H1 (cell line): ENCODE data around the gene TBX5. TPM values are rescaled to one million over a fixed set of nuclear protein-coding genes. Genes with fewer than 3 reads are reported as not detected.

ENCODE experiments used
- CTCF ChIA-PET: fragments of 300-600 bp; sonication (Branson Sonifier 250); formaldehyde crosslinking; loops from one replicate; lab custom pipeline; 2021; ENCODE audit not compliant: partially characterized antibody; lab: Charles Lee
- POLR2A ChIA-PET: fragments of 300-600 bp; sonication (Branson Sonifier 250); formaldehyde crosslinking; loops from one replicate; lab custom pipeline; 2021; ENCODE audit warnings: inconsistent platforms; ENCODE audit not compliant: partially characterized antibody; lab: Charles Lee
- DNase-seq, 2 experiments: peaks; one replicate each; pipeline versions ENCODE4 v3.0.0 to v3.0.0-alpha.2; 2010 to 2022; ENCODE audit warnings: low spot score in 2 of 2, low read depth in 1 of 2, mixed read lengths in 1 of 2
- FAIRE-seq: peaks from 2 replicates; lab custom pipeline; 2011; peaks lifted over from hg19 to GRCh38; lab: Jason Lieb, UNC
- H2AFZ ChIP-seq: 2 replicates; pipeline ENCODE4 v1.8.1; 2012; ENCODE audit warnings: low read length, inconsistent platforms
- H2AK5ac ChIP-seq: 2 replicates; pipeline ENCODE4 v1.6.1; 2013; ENCODE audit warnings: low read depth, low read length
- H2BK120ac ChIP-seq: replicated peaks from 2 replicates; pipeline ENCODE3; 2013; ENCODE audit warnings: low read depth, low read length, inconsistent platforms
- H2BK12ac ChIP-seq: 2 replicates; pipeline ENCODE4 v1.6.1; 2013; ENCODE audit warnings: low read depth, low read length
- H2BK15ac ChIP-seq: 2 replicates; pipeline ENCODE4 v1.6.1; 2013; ENCODE audit warnings: low read length
- H2BK20ac ChIP-seq: 2 replicates; pipeline ENCODE4 v1.6.1; 2013; ENCODE audit warnings: low read length
- H2BK5ac ChIP-seq: 2 replicates; pipeline ENCODE4 v1.6.1; 2013; ENCODE audit warnings: low read depth, low read length
- H3K14ac ChIP-seq: 2 replicates; pipeline ENCODE4 v1.6.1; 2013; ENCODE audit warnings: inconsistent platforms; ENCODE audit not compliant: insufficient read length
- H3K18ac ChIP-seq: 2 replicates; pipeline ENCODE4 v1.6.1; 2013; ENCODE audit warnings: low read length; ENCODE audit errors: extremely low read depth
- H3K23ac ChIP-seq: 2 replicates; pipeline ENCODE4 v1.6.1; 2013; ENCODE audit warnings: inconsistent platforms; ENCODE audit not compliant: insufficient read length
- H3K23me2 ChIP-seq: 2 replicates; pipeline ENCODE4 v1.6.1; 2013; ENCODE audit warnings: low read depth, low read length
- H3K27ac ChIP-seq: 2 replicates; pipeline ENCODE4 v1.6.1; 2011; ENCODE audit warnings: low read depth, low read length, inconsistent platforms
- H3K27me3 ChIP-seq, 4 experiments: replicated peaks in 1 of 4; 1 replicate in 1 of 4; 2 replicates in 3 of 4; pipeline versions ENCODE4 v1.6.1 to v1.8.1; 2011 to 2013; ENCODE audit warnings: low read length in 3 of 4, mild to moderate bottlenecking in 3 of 4, inconsistent platforms in 2 of 4, mixed read lengths in 2 of 4, moderate library complexity in 1 of 4; ENCODE audit not compliant: control insufficient read depth in 3 of 4, insufficient read depth in 3 of 4; ENCODE audit errors: extremely low read depth in 1 of 4
- H3K36me3 ChIP-seq, 4 experiments: 2 replicates each; pipeline versions ENCODE4 v1.6.1 to v1.8.1; 2011 to 2013; ENCODE audit warnings: mild to moderate bottlenecking in 4 of 4, low read length in 3 of 4, moderate library complexity in 2 of 4, control low read depth in 1 of 4, inconsistent platforms in 1 of 4; ENCODE audit not compliant: insufficient read depth in 4 of 4, control insufficient read depth in 2 of 4
- H3K4ac ChIP-seq: replicated peaks from 2 replicates; pipeline ENCODE3; 2013; ENCODE audit warnings: low read length, low read depth, mixed read lengths, inconsistent platforms; ENCODE audit not compliant: insufficient read length
- H3K4me1 ChIP-seq, 4 experiments: replicated peaks in 1 of 4; 1 replicate in 1 of 4; 2 replicates in 3 of 4; pipeline versions ENCODE4 v1.6.1 to v1.8.1; 2011 to 2013; ENCODE audit warnings: low read length in 3 of 4, inconsistent platforms in 2 of 4, mixed read lengths in 1 of 4; ENCODE audit not compliant: insufficient read depth in 4 of 4, control insufficient read depth in 3 of 4
- H3K4me2 ChIP-seq, 2 experiments: 2 replicates each; pipeline versions ENCODE4 v1.6.1 to v1.8.1; 2011 to 2013; ENCODE audit warnings: low read depth in 2 of 2, low read length in 2 of 2, control low read depth in 1 of 2, inconsistent platforms in 1 of 2, mild to moderate bottlenecking in 1 of 2; ENCODE audit not compliant: insufficient read depth in 1 of 2
- H3K4me3 ChIP-seq, 4 experiments: fragments of 200-600, 300-600 bp in 1 of 4; sonication (generic), shearing (Covaris generic), sonication (Bioruptor Twin) in 1 of 4; 2 replicates each; pipeline versions ENCODE4 v1.5.1 to v1.8.1; 2011 to 2016; ENCODE audit warnings: low read length in 4 of 4, low read depth in 3 of 4, control low read depth in 2 of 4, inconsistent platforms in 2 of 4, mild to moderate bottlenecking in 2 of 4, mixed read lengths in 1 of 4, moderate library complexity in 1 of 4; ENCODE audit not compliant: insufficient read depth in 2 of 4; ENCODE audit errors: extremely low read depth in 1 of 4
- H3K56ac ChIP-seq: replicated peaks from 2 replicates; pipeline ENCODE3; 2013; ENCODE audit warnings: low read depth, mild to moderate bottlenecking, mixed read lengths, low read length, inconsistent platforms; ENCODE audit not compliant: insufficient read length
- H3K79me1 ChIP-seq: 2 replicates; pipeline ENCODE4 v1.6.1; 2013; ENCODE audit warnings: low read depth, low read length, control low read depth
- H3K79me2 ChIP-seq, 2 experiments: 2 replicates each; pipeline versions ENCODE4 v1.6.1 to v1.8.1; 2012 to 2013; ENCODE audit warnings: low read length in 2 of 2, mild to moderate bottlenecking in 2 of 2, inconsistent platforms in 1 of 2; ENCODE audit not compliant: insufficient read depth in 2 of 2, control insufficient read depth in 1 of 2
- H3K9ac ChIP-seq, 4 experiments: replicated peaks in 1 of 4; 1 replicate in 1 of 4; 2 replicates in 3 of 4; pipeline versions ENCODE4 v1.6.1 to v1.8.1; 2011 to 2013; ENCODE audit warnings: low read depth in 3 of 4, low read length in 3 of 4, control low read depth in 2 of 4, mild to moderate bottlenecking in 2 of 4, moderate library complexity in 2 of 4, inconsistent platforms in 1 of 4; ENCODE audit errors: extremely low read depth in 1 of 4
- H3K9me3 ChIP-seq, 2 experiments: 2 replicates each; pipeline versions ENCODE4 v1.6.1 to v1.8.1; 2012 to 2013; ENCODE audit warnings: mild to moderate bottlenecking in 2 of 2, moderate library complexity in 2 of 2, control low read depth in 1 of 2, inconsistent platforms in 1 of 2, low read depth in 1 of 2, low read length in 1 of 2, mixed read lengths in 1 of 2; ENCODE audit not compliant: insufficient read depth in 2 of 2
- H4K20me1 ChIP-seq, 2 experiments: replicated peaks in 1 of 2; 2 replicates each; pipeline versions ENCODE3 to v1.8.1; 2011 to 2013; ENCODE audit warnings: inconsistent platforms in 2 of 2, low read length in 2 of 2, mild to moderate bottlenecking in 1 of 2; ENCODE audit not compliant: insufficient read depth in 2 of 2, control insufficient read depth in 1 of 2
- H4K5ac ChIP-seq: 2 replicates; pipeline ENCODE4 v1.6.1; 2013; ENCODE audit warnings: low read length, low read depth, mixed read lengths, inconsistent platforms; ENCODE audit not compliant: insufficient read length
- H4K8ac ChIP-seq: 2 replicates; pipeline ENCODE4 v1.8.0; 2013; ENCODE audit warnings: mild to moderate bottlenecking, moderate library complexity, low read length, inconsistent platforms; ENCODE audit not compliant: insufficient read depth; ENCODE audit errors: extremely low read depth
- H4K91ac ChIP-seq: replicated peaks from 2 replicates; pipeline ENCODE3; 2013; ENCODE audit warnings: low read length, mixed read lengths, inconsistent platforms; ENCODE audit not compliant: insufficient read length
- BACH1 ChIP-seq: IDR thresholded peaks from 2 replicates; pipeline ENCODE4 v1.6.1; 2012; ENCODE audit warnings: low read length, improper control_type of control experiment
- CBX8 ChIP-seq: fragments of 300-800, 300-1000 bp; sonication (generic); IDR thresholded peaks from 2 replicates; pipeline ENCODE4 v1.7.1; 2016; ENCODE audit warnings: low read depth, low read length, borderline replicate concordance
- EZH2 ChIP-seq: fragments of 200-600 bp; sonication (generic); IDR thresholded peaks from 2 replicates; pipeline ENCODE4 v1.7.1; 2012; ENCODE audit warnings: low read depth, mild to moderate bottlenecking, moderate library complexity, low read length, inconsistent platforms; ENCODE audit not compliant: severe bottlenecking
- SIRT6 ChIP-seq: IDR thresholded peaks from one replicate; pipeline ENCODE4 v1.7.1; 2012; ENCODE audit warnings: low read length, inconsistent platforms
- WGBS, 2 experiments: shearing (Covaris generic) in 1 of 2; methylation state at CpG; one replicate each; pipeline versions ENCODE4 v1.1.6 to v1.1.7; 2013 to 2015; ENCODE audit warnings: low lambda C conversion rate in 2 of 2, mixed read lengths in 2 of 2, inconsistent platforms in 1 of 2, low coverage in 1 of 2, missing lambda C conversion rate in 1 of 2; ENCODE audit not compliant: insufficient replicate concordance in 2 of 2, insufficient coverage in 1 of 2, insufficient read length in 1 of 2; ENCODE audit errors: extremely low coverage in 1 of 2, missing lambda C conversion rate in 1 of 2; 5-methylcytosine and 5-hydroxymethylcytosine counted together
- polyA plus RNA-seq, 7 experiments: library from polyadenylated mRNA; depleted of rRNA in 3 of 7; stranded (reverse) in 5 of 7; unstranded in 2 of 7; fragments of >200 nt in 5 of 7; fragments of 200-250 nt in 2 of 7; gene quantifications; 1 replicate in 5 of 7; 2 replicates in 1 of 7; 4 replicates in 1 of 7; pipeline versions ENCODE4 v1.2.1 to v1.2.3, GENCODE V29; 2011 to 2013; ENCODE audit warnings: missing spikeins in 2 of 7, mixed read lengths in 2 of 7
- total RNA-seq: library from RNA; stranded (reverse); fragmentation: NEBNext Ultra II Directional; extraction: Animal tissue kit (Norgen Biotek cat#: 25700); gene quantifications from 2 replicates; pipeline ENCODE4 v1.2.1, GENCODE V29; 2021

The TBX5 gene
- total and polyA plus RNA-seq, 2 of the 8 experiments (the other 6 are each of a cell fraction or from before 2014, with no cell fraction given), result 0.05 TPM; not detected in 1

GRCh38 chr12:114451657-114452056, 45.7 kb upstream of the TBX5 start:
- no peak overlapping the region for H3K4me3 ChIP-seq
- no peak overlapping the region for H3K27ac ChIP-seq
- no peak overlapping the region for H4K8ac ChIP-seq
- no peaks in the 10 kb centered on the region for H3K79me1 ChIP-seq
- no peak for FAIRE-seq
- peaks cover 5 to 13% of the 10 kb centered on the region in 2 experiments for H4K20me1 ChIP-seq
- H2BK12ac ChIP-seq, result no peak overlapping the region
- no peak overlapping the region for H2BK20ac ChIP-seq
- no peak overlapping the region for H3K23ac ChIP-seq
- H2BK120ac ChIP-seq, result no peak overlapping the region
- no peak overlapping the region for H3K56ac ChIP-seq
- no peak overlapping the region for H3K4ac ChIP-seq
- H3K9me3 ChIP-seq, result no peaks in the 10 kb centered on the region
- ChIA-PET POLR2A (no interaction called here), CTCF (interaction anchor here (1.6 kb wide), 1 partner anchor 96 kb away, joined by 3 read pairs; no protein-coding TSS in a partner anchor)
- no peak overlapping the region for H3K9ac ChIP-seq
- no peak overlapping the region for H2BK5ac ChIP-seq
- peaks cover 0 to 3% (median 0%) of the 10 kb centered on the region in 4 experiments; a peak in 1 of 8 replicates for H3K36me3 ChIP-seq
- H3K4me1 ChIP-seq, result peaks cover 8 to 25% (median 12%) of the 10 kb centered on the region in 4 experiments
- peak overlapping the region; percentile 41; the same call in 1 of the 2 replicates for H2AK5ac ChIP-seq
- H3K14ac ChIP-seq, result no peak overlapping the region
- peaks cover 50 to 63% (median 61%) of the 10 kb centered on the region in 4 experiments for H3K27me3 ChIP-seq
- no peak overlapping the region for H2AFZ ChIP-seq
- WGBS, 2 experiments, result 13% methylated on average over 2 of the region's 2 CpGs; no CpG with 5 or more reads in 1 of the 2 experiments
- no peak overlapping the region for H2BK15ac ChIP-seq
- no peak overlapping the region; a peak in 1 of 4 replicates for H3K4me2 ChIP-seq
- TF ChIP-seq CBX8, result 0 out of 2 replicates have a peak, but pooled peaks have one; percentile 54
- TF ChIP-seq BACH1, result no peak
- TF ChIP-seq SIRT6, result no peak
- TF ChIP-seq EZH2, result peak; percentile 20
- no peak overlapping the region for H4K5ac ChIP-seq
- DNase-seq, result no peak
- no peak overlapping the region for H3K18ac ChIP-seq
- H3K79me2 ChIP-seq, result no peaks in the 10 kb centered on the region
- H3K23me2 ChIP-seq, result no peaks in the 10 kb centered on the region; the same call in 1 of the 2 replicates
- H4K91ac ChIP-seq, result no peak overlapping the region
